HCT116 (cell line): ENCODE data around the gene SPRED2. TPM values are rescaled to one million over a fixed set of nuclear protein-coding genes. Genes with fewer than 3 reads are reported as not detected.

Experiments
- ATAC-seq: fragments of 200-7000 bp; cut with Tn5 transposase; 2 replicates; pipeline ENCODE4 v1.9.1; 2020; ENCODE audit warnings: mild to moderate bottlenecking, moderate library complexity
- BruUV-seq: library from RNA; stranded (reverse); fragments of 400-500 nt; replicated peaks from 2 replicates; lab custom pipeline; 2021; lab: Mats Ljungman, UMichigan
- CTCF ChIA-PET: fragments of 300-600 bp; sonication (Branson Sonifier 250); formaldehyde crosslinking; loops from one replicate; lab custom pipeline; 2021; ENCODE audit warnings: antibody characterized with exemption; lab: Charles Lee
- POLR2A ChIA-PET: fragments of 300-600, 350-600 bp; sonication (Branson Sonifier 250); formaldehyde crosslinking; loops from one replicate; lab custom pipeline; 2021; ENCODE audit warnings: antibody characterized with exemption; lab: Charles Lee
- RAD21 ChIA-PET, 2 experiments: fragments of 300-600 bp; sonication (Branson Sonifier 250); formaldehyde crosslinking; loops; one replicate each; lab custom pipeline; 2023; ENCODE audit warnings: low total read pairs in 2 of 2; ENCODE audit not compliant: uncharacterized antibody in 2 of 2, unreplicated experiment in 2 of 2, low non-redundant PET in 1 of 2; lab: Charles Lee
- DNase-seq: peaks from one replicate; pipeline ENCODE4 v3.0.0-alpha.2; 2010; ENCODE audit warnings: low read depth, low spot score
- H2AFZ ChIP-seq: fragments of 200-600 bp; shearing (Covaris generic), sonication (generic); 2 replicates; pipeline ENCODE4 v1.6.1; 2017; ENCODE audit warnings: low read depth, mixed run types, mixed read lengths, antibody characterized with exemption, low read length; ENCODE audit not compliant: poor library complexity, severe bottlenecking
- H3K27ac ChIP-seq: 2 replicates; pipeline ENCODE4 v1.5.1; 2012; ENCODE audit warnings: low read depth, low read length
- H3K27me3 ChIP-seq: fragments of 200-600 bp; sonication (generic); 2 replicates; pipeline ENCODE4 v1.6.1; 2016; ENCODE audit warnings: mixed run types, low read length, mixed read lengths; ENCODE audit not compliant: insufficient read depth
- H3K36me3 ChIP-seq, 2 experiments: fragments of 200-500 bp in 1 of 2; fragments of 200-600 bp in 1 of 2; sonication (Bioruptor generic) in 1 of 2; sonication (generic) in 1 of 2; 2 replicates each; pipeline versions ENCODE4 v1.5.1 to v1.6.1; 2014 to 2016; ENCODE audit warnings: low read length in 2 of 2, inconsistent platforms in 1 of 2, mixed read lengths in 1 of 2, mixed run types in 1 of 2; ENCODE audit not compliant: insufficient read depth in 2 of 2, control insufficient read depth in 1 of 2
- H3K4me1 ChIP-seq, 2 experiments: fragments of 200-600 bp in 1 of 2; sonication (generic) in 1 of 2; 2 replicates each; pipeline versions ENCODE4 v1.5.1 to v1.6.1; 2012 to 2017; ENCODE audit warnings: low read length in 2 of 2, inconsistent platforms in 1 of 2, mild to moderate bottlenecking in 1 of 2, mixed read lengths in 1 of 2, mixed run types in 1 of 2, moderate library complexity in 1 of 2; ENCODE audit not compliant: insufficient read depth in 2 of 2, control insufficient read depth in 1 of 2
- H3K4me2 ChIP-seq: fragments of 200-600 bp; sonication (generic); 2 replicates; pipeline ENCODE4 v1.6.1; 2017; ENCODE audit warnings: mixed run types, low read length, mixed read lengths
- H3K4me3 ChIP-seq, 2 experiments: fragments of 200-600 bp in 1 of 2; sonication (generic) in 1 of 2; replicated peaks in 1 of 2; 2 replicates each; pipeline ENCODE4 v1.5.1; 2011 to 2016; ENCODE audit warnings: low read length in 2 of 2, control low read depth in 1 of 2, low read depth in 1 of 2, mild to moderate bottlenecking in 1 of 2, mixed read lengths in 1 of 2, mixed run types in 1 of 2
- H3K79me2 ChIP-seq: fragments of 200-600 bp; sonication (generic); 2 replicates; pipeline ENCODE4 v1.6.1; 2017; ENCODE audit warnings: mild to moderate bottlenecking, mixed run types, low read length, moderate library complexity, mixed read lengths; ENCODE audit not compliant: insufficient read depth
- H3K9ac ChIP-seq: fragments of 200-600 bp; sonication (generic); 2 replicates; pipeline ENCODE4 v1.6.1; 2016; ENCODE audit warnings: low read length, mixed read lengths
- H3K9me2 ChIP-seq: fragments of 200-600 bp; sonication (generic), shearing (Covaris generic); 2 replicates; pipeline ENCODE4 v1.6.1; 2017; ENCODE audit warnings: mixed run types, mild to moderate bottlenecking, moderate library complexity; ENCODE audit not compliant: insufficient read depth
- H3K9me3 ChIP-seq, 2 experiments: fragments of 200-500 bp in 1 of 2; fragments of 200-600 bp in 1 of 2; sonication (Bioruptor generic) in 1 of 2; sonication (generic) in 1 of 2; 2 replicates each; pipeline ENCODE4 v1.6.1; 2014 to 2017; ENCODE audit warnings: low read length in 2 of 2, mixed read lengths in 2 of 2, inconsistent platforms in 1 of 2, low read depth in 1 of 2, mild to moderate bottlenecking in 1 of 2, mixed run types in 1 of 2, moderate library complexity in 1 of 2; ENCODE audit not compliant: control insufficient read depth in 1 of 2, insufficient read depth in 1 of 2
- H4K20me1 ChIP-seq: fragments of 200-600 bp; sonication (generic), shearing (Covaris generic); 2 replicates; pipeline ENCODE4 v1.6.1; 2017; ENCODE audit warnings: mixed run types, mild to moderate bottlenecking, moderate library complexity; ENCODE audit not compliant: insufficient read depth
- CBX3 ChIP-seq: IDR thresholded peaks from 2 replicates; pipeline ENCODE4 v1.6.1; 2012; ENCODE audit warnings: low read depth
- CEBPB ChIP-seq: IDR thresholded peaks from 2 replicates; pipeline ENCODE4 v1.6.1; 2012; ENCODE audit warnings: low read depth
- ELF1 ChIP-seq: IDR thresholded peaks from 2 replicates; pipeline ENCODE4 v1.6.1; 2012; ENCODE audit warnings: low read depth, borderline replicate concordance
- EZH2phosphoT487 ChIP-seq: fragments of 200-600 bp; IDR thresholded peaks from 2 replicates; pipeline ENCODE4 v1.6.1; 2018; ENCODE audit warnings: antibody characterized with exemption, borderline replicate concordance
- FOSL1 ChIP-seq: IDR thresholded peaks from 2 replicates; pipeline ENCODE4 v1.6.1; 2012; ENCODE audit warnings: low read depth
- POLR2AphosphoS5 ChIP-seq: IDR thresholded peaks from 2 replicates; pipeline ENCODE4 v1.6.1; 2011; ENCODE audit warnings: mild to moderate bottlenecking, low read depth, low read length, moderate library complexity
- RAD21 ChIP-seq: IDR thresholded peaks from 2 replicates; pipeline ENCODE4 v1.6.1; 2012; ENCODE audit warnings: low read depth, mild to moderate bottlenecking
- SIN3A ChIP-seq: IDR thresholded peaks from 2 replicates; pipeline ENCODE4 v1.6.1; 2012; ENCODE audit warnings: low read depth
- TCF7L2 ChIP-seq: IDR thresholded peaks from 2 replicates; pipeline ENCODE4 v1.7.0; 2011; ENCODE audit warnings: borderline replicate concordance, inconsistent platforms; ENCODE audit not compliant: insufficient read depth, insufficient read length; ENCODE audit errors: extremely low read depth
- YY1 ChIP-seq: IDR thresholded peaks from 2 replicates; pipeline ENCODE4 v1.6.1; 2011; ENCODE audit warnings: low read length, low read depth, moderate library complexity, mild to moderate bottlenecking; ENCODE audit not compliant: insufficient replicate concordance; ENCODE audit errors: extremely low read depth
- ZFX ChIP-seq: fragments of 450-650 bp; IDR thresholded peaks from 2 replicates; pipeline ENCODE4 v1.6.1; 2017
- intact Hi-C: fragments of 100-400 bp; cut with micrococcal nuclease; formaldehyde crosslinking; loops from 2 replicates; pipeline ENCODE4 v1.10.0; 2022
- total RNA-seq: library from RNA; stranded (reverse); gene quantifications from one replicate; pipeline ENCODE4 v1.2.1, GENCODE V29; 2021; ENCODE audit not compliant: unreplicated experiment
- TF ChIP-seq, protein P1 (sequence below), 3 experiments: fragments of 200-600 bp in 1 of 3; sonication (generic) in 1 of 3; IDR thresholded peaks in 2 of 3; conservative IDR thresholded peaks in 1 of 3; 2 replicates each; pipeline ENCODE4 v1.5.1; 2012 to 2017; ENCODE audit warnings: low read depth in 2 of 3, low read length in 2 of 3, antibody characterized with exemption in 1 of 3, borderline replicate concordance in 1 of 3, control low read depth in 1 of 3, mild to moderate bottlenecking in 1 of 3, mixed read lengths in 1 of 3, mixed run types in 1 of 3, moderate library complexity in 1 of 3; ENCODE audit not compliant: insufficient read depth in 1 of 3

SPRED2 gene
- total RNA-seq, 1 experiment from 2014 or later: 62.6 TPM

GRCh38 chr2:65450393-65450792 is 18.0 kb upstream of the SPRED2 start:
- POLR2A ChIA-PET: no interaction called here
- no TSS peak for BruUV-seq
- CTCF ChIA-PET: no interaction called here
- no peak overlapping the region for H3K27ac ChIP-seq
- ATAC-seq: no peak
- TF ChIP-seq FOSL1: no peak
- TF ChIP-seq, all 23 proteins: peak for 0
- H4K20me1 ChIP-seq: no peaks in the 10 kb centered on the region
- no peaks in the 10 kb centered on the region for H3K36me3 ChIP-seq
- no peak overlapping the region for H3K4me2 ChIP-seq
- H3K4me1 ChIP-seq: no peaks in the 10 kb centered on the region
- no peaks in the 10 kb centered on the region for H3K27me3 ChIP-seq
- intact Hi-C loops: no loop called here
- no peaks in the 10 kb centered on the region for H3K79me2 ChIP-seq
- no peaks in the 10 kb centered on the region for H3K9me3 ChIP-seq
- RAD21 ChIA-PET: no interaction called here
- H3K9ac ChIP-seq: no peak overlapping the region
- no peak overlapping the region for H2AFZ ChIP-seq
- H3K9me2 ChIP-seq: no peaks in the 10 kb centered on the region
- DNase-seq: no peak
- no peak overlapping the region for H3K4me3 ChIP-seq

- Histone ChIP-seq H3K4me1 (peaks cover 0 to 3% of the 10 kb centered on the region in 2 experiments; a peak in 1 of 4 replicates), H3K36me3 (no peaks in the 10 kb centered on the region), H3K9me3 (no peaks in the 10 kb centered on the region), H3K9me2 (no peaks in the 10 kb centered on the region), H3K4me3 (no peak overlapping the region), H3K27me3 (no peaks in the 10 kb centered on the region), H3K4me2 (no peak overlapping the region), H3K9ac (no peak overlapping the region), H4K20me1 (no peaks in the 10 kb centered on the region), H3K79me2 (no peaks in the 10 kb centered on the region), H3K27ac (no peak overlapping the region), H2AFZ (no peak overlapping the region)
- intact Hi-C loops: no loop called here
- no peak for ATAC-seq
- ChIA-PET POLR2A (no interaction called here), RAD21 (no interaction called here), CTCF (interaction anchor here (0.6 kb wide), 1 partner anchor 84 kb away, joined by 3 read pairs; no protein-coding TSS in a partner anchor)
- no peak for DNase-seq
- no TSS peak for BruUV-seq
- no peak for TF ChIP-seq YY1
- TF ChIP-seq EZH2phosphoT487: no peak
- no peak for TF ChIP-seq RAD21
- no peak for TF ChIP-seq CEBPB
- TF ChIP-seq CBX3: no peak
- TF ChIP-seq, protein P1, sequence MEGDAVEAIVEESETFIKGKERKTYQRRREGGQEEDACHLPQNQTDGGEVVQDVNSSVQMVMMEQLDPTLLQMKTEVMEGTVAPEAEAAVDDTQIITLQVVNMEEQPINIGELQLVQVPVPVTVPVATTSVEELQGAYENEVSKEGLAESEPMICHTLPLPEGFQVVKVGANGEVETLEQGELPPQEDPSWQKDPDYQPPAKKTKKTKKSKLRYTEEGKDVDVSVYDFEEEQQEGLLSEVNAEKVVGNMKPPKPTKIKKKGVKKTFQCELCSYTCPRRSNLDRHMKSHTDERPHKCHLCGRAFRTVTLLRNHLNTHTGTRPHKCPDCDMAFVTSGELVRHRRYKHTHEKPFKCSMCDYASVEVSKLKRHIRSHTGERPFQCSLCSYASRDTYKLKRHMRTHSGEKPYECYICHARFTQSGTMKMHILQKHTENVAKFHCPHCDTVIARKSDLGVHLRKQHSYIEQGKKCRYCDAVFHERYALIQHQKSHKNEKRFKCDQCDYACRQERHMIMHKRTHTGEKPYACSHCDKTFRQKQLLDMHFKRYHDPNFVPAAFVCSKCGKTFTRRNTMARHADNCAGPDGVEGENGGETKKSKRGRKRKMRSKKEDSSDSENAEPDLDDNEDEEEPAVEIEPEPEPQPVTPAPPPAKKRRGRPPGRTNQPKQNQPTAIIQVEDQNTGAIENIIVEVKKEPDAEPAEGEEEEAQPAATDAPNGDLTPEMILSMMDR (IDR thresholded peaks at IDR 0.05 in 2 of 3, conservative IDR thresholded peaks at IDR 0.05 in 1 of 3; ENCODE audit: borderline replicate concordance in 1 of 3, insufficient read depth in 1 of 3, low read depth in 2 of 3, low read length in 2 of 3): no peak
- no peak for TF ChIP-seq POLR2AphosphoS5
- TF ChIP-seq FOSL1: no peak
- TF ChIP-seq TCF7L2: no peak
- TF ChIP-seq SIN3A: no peak
- TF ChIP-seq ZFX: no peak
- TF ChIP-seq ELF1: no peak
These were observed 11.2 kb upstream of the SPRED2 start for GRCh38 chr2:65443509-65444186.
